Measurements from ENCODE around the gene HNMT. TPM values are rescaled to one million over a fixed set of nuclear protein-coding genes. Genes with fewer than 3 reads are reported as not detected.

The HNMT gene
- total RNA-seq, 1 experiment from 2014 or later = 3.1 TPM

- DNase-seq (ENCODE audit: low spot score) = no peak
- CTCF ChIA-PET = no interaction called here
- Mint-ChIP-seq H3K9me3 (no peaks in the 10 kb centered on the region), H3K36me3 (no peaks in the 10 kb centered on the region), H3K27me3 (ENCODE audit: low read depth) (no peaks in the 10 kb centered on the region), H3K4me3 (no peak overlapping the region), H3K27ac (no peak overlapping the region), H3K4me1 (peaks cover 12% of the 10 kb centered on the region)
- no peak for TF ChIP-seq ZSCAN18 (CRISPR knock-in tag; IDR thresholded peaks at IDR 0.05)
- TF ChIP-seq ZNF219 (CRISPR knock-in tag; IDR thresholded peaks at IDR 0.05; ENCODE audit: borderline replicate concordance) = no peak
- TF ChIP-seq, protein P1, sequence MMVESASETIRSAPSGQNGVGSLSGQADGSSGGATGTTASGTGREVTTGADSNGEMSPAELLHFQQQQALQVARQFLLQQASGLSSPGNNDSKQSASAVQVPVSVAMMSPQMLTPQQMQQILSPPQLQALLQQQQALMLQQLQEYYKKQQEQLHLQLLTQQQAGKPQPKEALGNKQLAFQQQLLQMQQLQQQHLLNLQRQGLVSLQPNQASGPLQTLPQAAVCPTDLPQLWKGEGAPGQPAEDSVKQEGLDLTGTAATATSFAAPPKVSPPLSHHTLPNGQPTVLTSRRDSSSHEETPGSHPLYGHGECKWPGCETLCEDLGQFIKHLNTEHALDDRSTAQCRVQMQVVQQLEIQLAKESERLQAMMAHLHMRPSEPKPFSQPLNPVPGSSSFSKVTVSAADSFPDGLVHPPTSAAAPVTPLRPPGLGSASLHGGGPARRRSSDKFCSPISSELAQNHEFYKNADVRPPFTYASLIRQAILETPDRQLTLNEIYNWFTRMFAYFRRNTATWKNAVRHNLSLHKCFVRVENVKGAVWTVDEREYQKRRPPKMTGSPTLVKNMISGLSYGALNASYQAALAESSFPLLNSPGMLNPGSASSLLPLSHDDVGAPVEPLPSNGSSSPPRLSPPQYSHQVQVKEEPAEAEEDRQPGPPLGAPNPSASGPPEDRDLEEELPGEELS (CRISPR knock-in tag; IDR thresholded peaks at IDR 0.05) = no peak
- no peak for TF ChIP-seq EMX1 (CRISPR knock-in tag; IDR thresholded peaks at IDR 0.05)
- no peak for TF ChIP-seq ELF4 (CRISPR knock-in tag; IDR thresholded peaks at IDR 0.05; ENCODE audit: low read depth)
- TF ChIP-seq ZBTB43 (CRISPR knock-in tag; IDR thresholded peaks at IDR 0.05) = no peak
- TF ChIP-seq, protein P2, sequence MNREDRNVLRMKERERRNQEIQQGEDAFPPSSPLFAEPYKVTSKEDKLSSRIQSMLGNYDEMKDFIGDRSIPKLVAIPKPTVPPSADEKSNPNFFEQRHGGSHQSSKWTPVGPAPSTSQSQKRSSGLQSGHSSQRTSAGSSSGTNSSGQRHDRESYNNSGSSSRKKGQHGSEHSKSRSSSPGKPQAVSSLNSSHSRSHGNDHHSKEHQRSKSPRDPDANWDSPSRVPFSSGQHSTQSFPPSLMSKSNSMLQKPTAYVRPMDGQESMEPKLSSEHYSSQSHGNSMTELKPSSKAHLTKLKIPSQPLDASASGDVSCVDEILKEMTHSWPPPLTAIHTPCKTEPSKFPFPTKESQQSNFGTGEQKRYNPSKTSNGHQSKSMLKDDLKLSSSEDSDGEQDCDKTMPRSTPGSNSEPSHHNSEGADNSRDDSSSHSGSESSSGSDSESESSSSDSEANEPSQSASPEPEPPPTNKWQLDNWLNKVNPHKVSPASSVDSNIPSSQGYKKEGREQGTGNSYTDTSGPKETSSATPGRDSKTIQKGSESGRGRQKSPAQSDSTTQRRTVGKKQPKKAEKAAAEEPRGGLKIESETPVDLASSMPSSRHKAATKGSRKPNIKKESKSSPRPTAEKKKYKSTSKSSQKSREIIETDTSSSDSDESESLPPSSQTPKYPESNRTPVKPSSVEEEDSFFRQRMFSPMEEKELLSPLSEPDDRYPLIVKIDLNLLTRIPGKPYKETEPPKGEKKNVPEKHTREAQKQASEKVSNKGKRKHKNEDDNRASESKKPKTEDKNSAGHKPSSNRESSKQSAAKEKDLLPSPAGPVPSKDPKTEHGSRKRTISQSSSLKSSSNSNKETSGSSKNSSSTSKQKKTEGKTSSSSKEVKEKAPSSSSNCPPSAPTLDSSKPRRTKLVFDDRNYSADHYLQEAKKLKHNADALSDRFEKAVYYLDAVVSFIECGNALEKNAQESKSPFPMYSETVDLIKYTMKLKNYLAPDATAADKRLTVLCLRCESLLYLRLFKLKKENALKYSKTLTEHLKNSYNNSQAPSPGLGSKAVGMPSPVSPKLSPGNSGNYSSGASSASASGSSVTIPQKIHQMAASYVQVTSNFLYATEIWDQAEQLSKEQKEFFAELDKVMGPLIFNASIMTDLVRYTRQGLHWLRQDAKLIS (CRISPR knock-in tag; IDR thresholded peaks at IDR 0.05; ENCODE audit: borderline replicate concordance) = no peak
- TF ChIP-seq SMAD3 (CRISPR knock-in tag; IDR thresholded peaks at IDR 0.05; ENCODE audit: borderline replicate concordance) = no peak
- TF ChIP-seq GRHL2 (CRISPR knock-in tag; IDR thresholded peaks at IDR 0.05; ENCODE audit: insufficient replicate concordance, severe bottlenecking) = no peak
- no peak for TF ChIP-seq TEAD4 (CRISPR knock-in tag; IDR thresholded peaks at IDR 0.05)
- TF ChIP-seq, protein P3, sequence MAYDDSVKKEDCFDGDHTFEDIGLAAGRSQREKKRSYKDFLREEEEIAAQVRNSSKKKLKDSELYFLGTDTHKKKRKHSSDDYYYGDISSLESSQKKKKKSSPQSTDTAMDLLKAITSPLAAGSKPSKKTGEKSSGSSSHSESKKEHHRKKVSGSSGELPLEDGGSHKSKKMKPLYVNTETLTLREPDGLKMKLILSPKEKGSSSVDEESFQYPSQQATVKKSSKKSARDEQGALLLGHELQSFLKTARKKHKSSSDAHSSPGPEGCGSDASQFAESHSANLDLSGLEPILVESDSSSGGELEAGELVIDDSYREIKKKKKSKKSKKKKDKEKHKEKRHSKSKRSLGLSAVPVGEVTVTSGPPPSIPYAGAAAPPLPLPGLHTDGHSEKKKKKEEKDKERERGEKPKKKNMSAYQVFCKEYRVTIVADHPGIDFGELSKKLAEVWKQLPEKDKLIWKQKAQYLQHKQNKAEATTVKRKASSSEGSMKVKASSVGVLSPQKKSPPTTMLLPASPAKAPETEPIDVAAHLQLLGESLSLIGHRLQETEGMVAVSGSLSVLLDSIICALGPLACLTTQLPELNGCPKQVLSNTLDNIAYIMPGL (CRISPR knock-in tag; IDR thresholded peaks at IDR 0.05) = no peak
- no peak for TF ChIP-seq ATF2 (CRISPR knock-in tag; IDR thresholded peaks at IDR 0.05; ENCODE audit: borderline replicate concordance, low read depth)
- no peak for TF ChIP-seq TEAD1 (CRISPR knock-in tag; IDR thresholded peaks at IDR 0.05)
- no peak for TF ChIP-seq ZNF317 (CRISPR knock-in tag; IDR thresholded peaks at IDR 0.05; ENCODE audit: borderline replicate concordance, low read depth)
- no peak for TF ChIP-seq IRF2 (CRISPR knock-in tag; IDR thresholded peaks at IDR 0.05; ENCODE audit: borderline replicate concordance, low read depth)
- POLR2A ChIA-PET = no interaction called here
- no peak for ATAC-seq
Measured at GRCh38 chr2:137980459-137980858, 16.2 kb downstream of the HNMT start.

Measured in WTC11 (cell line).